Measurements from ENCODE around the gene GOLGA1.
A peak's percentile ranks its signal among the peaks of the same experiment; 100 is the strongest.
"Not testable (repeated sequence)": the region's sequence is repeated elsewhere in the genome, so short reads cannot be mapped to it uniquely, and the experiment has no call there.

The GOLGA1 gene

GRCh38 chr9:124858330-124859046 is 82.4 kb downstream of the GOLGA1 start:
- no peak for DNase-seq (ENCODE audit: low read depth)

- no peak for DNase-seq (ENCODE audit: low read depth)
Measured at GRCh38 chr9:124857533-124858162, 83.2 kb downstream of the GOLGA1 start.

GRCh38 chr9:124855944-124856765 is 84.7 kb downstream of the GOLGA1 start:
- DNase-seq (ENCODE audit: low read depth), result no peak

GRCh38 chr9:124855566-124855943 is 85.3 kb downstream of the GOLGA1 start:
- no peak for DNase-seq (ENCODE audit: low read depth)

GRCh38 chr9:124854822-124855221 is 86.1 kb downstream of the GOLGA1 start:
- DNase-seq (ENCODE audit: low read depth), result no peak

- no peak for DNase-seq (ENCODE audit: low read depth)
Measured at GRCh38 chr9:124854161-124854560, 86.7 kb downstream of the GOLGA1 start.

- no peak for DNase-seq (ENCODE audit: low read depth)
Measured at GRCh38 chr9:124853605-124854143, 87.2 kb downstream of the GOLGA1 start.

GRCh38 chr9:124852829-124853531 is 87.9 kb downstream of the GOLGA1 start, which contains the start of gene WDR38:
Gene WDR38 (plus strand): TSS chr9:124853460. CDS start chr9:124853532, 72 bp downstream.
- DNase-seq (ENCODE audit: low read depth), result peak; percentile 73

GRCh38 chr9:124852121-124852828 is 88.6 kb downstream of the GOLGA1 start:
- no peak for DNase-seq (ENCODE audit: low read depth)

GRCh38 chr9:124849801-124850200 is 91.1 kb downstream of the GOLGA1 start:
- DNase-seq (ENCODE audit: low read depth), result no peak

- DNase-seq (ENCODE audit: low read depth), result no peak
Measured at GRCh38 chr9:124846969-124847368, 93.9 kb downstream of the GOLGA1 start.

GRCh38 chr9:124846467-124846866 is 94.4 kb downstream of the GOLGA1 start:
- DNase-seq (ENCODE audit: low read depth), result not testable (repeated sequence)

- no peak for DNase-seq (ENCODE audit: low read depth)
Measured at GRCh38 chr9:124844291-124844690, 96.6 kb downstream of the GOLGA1 start.

GRCh38 chr9:124843456-124844034 is 97.3 kb downstream of the GOLGA1 start:
- no peak for DNase-seq (ENCODE audit: low read depth)

GRCh38 chr9:124841075-124841821 is 99.6 kb downstream of the GOLGA1 start:
- DNase-seq (ENCODE audit: low read depth), result no peak

GRCh38 chr9:124840300-124840833 is 100.5 kb downstream of the GOLGA1 start:
- no peak for DNase-seq (ENCODE audit: low read depth)

- no peak for DNase-seq (ENCODE audit: low read depth)
Measured at GRCh38 chr9:124839612-124840299, 101.1 kb downstream of the GOLGA1 start.

GRCh38 chr9:124838567-124839275 is 102.2 kb downstream of the GOLGA1 start:
- DNase-seq (ENCODE audit: low read depth), result not testable (repeated sequence)

- not testable (repeated sequence) for DNase-seq (ENCODE audit: low read depth)
Measured at GRCh38 chr9:124838132-124838531, 102.8 kb downstream of the GOLGA1 start.
